ENCODE results near the gene FFAR1.

DNA sequence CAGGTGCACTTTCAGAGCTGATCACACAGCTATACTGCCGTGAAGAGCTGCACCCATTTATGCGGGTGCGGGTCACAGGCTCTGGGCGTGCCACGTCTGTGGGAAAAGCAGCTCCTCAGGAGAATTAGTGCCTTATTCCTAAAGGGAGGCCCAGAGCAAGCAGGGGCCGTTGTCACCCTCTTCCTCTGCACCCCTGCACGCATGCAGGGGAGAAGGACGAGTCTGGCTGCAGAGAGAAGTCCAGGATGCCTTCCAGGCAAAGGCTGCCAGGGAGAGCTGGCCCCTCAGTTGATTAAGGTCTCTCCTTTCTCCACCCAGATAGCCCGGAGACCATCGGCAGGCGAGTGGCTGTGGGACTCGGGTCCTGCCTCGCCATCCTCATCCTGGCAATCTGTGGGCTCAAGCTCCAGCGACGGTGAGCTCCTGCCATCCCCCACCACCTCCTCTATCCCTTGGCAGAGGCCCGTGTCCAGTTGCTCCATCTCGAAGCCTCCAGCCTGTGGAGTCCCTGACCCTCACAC is 3.1 kb upstream of the FFAR1 start:
- TF ChIP-seq POLR2A (IDR thresholded peaks at IDR 0.05; ENCODE audit: control extremely low read depth in 1 of 2, low read depth in 2 of 2, low read length in 2 of 2), result no peak
- TF ChIP-seq EZH2 (IDR thresholded peaks at IDR 0.05; ENCODE audit: low read depth, low read length, severe bottlenecking), result no peak
- TF ChIP-seq, protein P1, sequence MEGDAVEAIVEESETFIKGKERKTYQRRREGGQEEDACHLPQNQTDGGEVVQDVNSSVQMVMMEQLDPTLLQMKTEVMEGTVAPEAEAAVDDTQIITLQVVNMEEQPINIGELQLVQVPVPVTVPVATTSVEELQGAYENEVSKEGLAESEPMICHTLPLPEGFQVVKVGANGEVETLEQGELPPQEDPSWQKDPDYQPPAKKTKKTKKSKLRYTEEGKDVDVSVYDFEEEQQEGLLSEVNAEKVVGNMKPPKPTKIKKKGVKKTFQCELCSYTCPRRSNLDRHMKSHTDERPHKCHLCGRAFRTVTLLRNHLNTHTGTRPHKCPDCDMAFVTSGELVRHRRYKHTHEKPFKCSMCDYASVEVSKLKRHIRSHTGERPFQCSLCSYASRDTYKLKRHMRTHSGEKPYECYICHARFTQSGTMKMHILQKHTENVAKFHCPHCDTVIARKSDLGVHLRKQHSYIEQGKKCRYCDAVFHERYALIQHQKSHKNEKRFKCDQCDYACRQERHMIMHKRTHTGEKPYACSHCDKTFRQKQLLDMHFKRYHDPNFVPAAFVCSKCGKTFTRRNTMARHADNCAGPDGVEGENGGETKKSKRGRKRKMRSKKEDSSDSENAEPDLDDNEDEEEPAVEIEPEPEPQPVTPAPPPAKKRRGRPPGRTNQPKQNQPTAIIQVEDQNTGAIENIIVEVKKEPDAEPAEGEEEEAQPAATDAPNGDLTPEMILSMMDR (IDR thresholded peaks at IDR 0.05; ENCODE audit: control extremely low read depth in 1 of 3, insufficient read depth in 1 of 3, low read depth in 1 of 3, low read length in 3 of 3), result no peak
- no peak for TF ChIP-seq TBP (IDR thresholded peaks at IDR 0.05; ENCODE audit: low read depth, low read length)
- TF ChIP-seq BRCA1 (IDR thresholded peaks at IDR 0.05; ENCODE audit: low read depth, low read length), result no peak
- no peak for TF ChIP-seq EP300 (IDR thresholded peaks at IDR 0.05; ENCODE audit: borderline replicate concordance in 1 of 2, low read depth in 2 of 2, low read length in 2 of 2)
- no peak for TF ChIP-seq POLR2AphosphoS5 (IDR thresholded peaks at IDR 0.05; ENCODE audit: low read depth, low read length)
- no peak for TF ChIP-seq KDM4A (IDR thresholded peaks at IDR 0.05; ENCODE audit: low read depth, low read length, severe bottlenecking)
- TF ChIP-seq KDM1A (IDR thresholded peaks at IDR 0.05; ENCODE audit: borderline replicate concordance, low read length), result no peak
- TF ChIP-seq, protein P2, sequence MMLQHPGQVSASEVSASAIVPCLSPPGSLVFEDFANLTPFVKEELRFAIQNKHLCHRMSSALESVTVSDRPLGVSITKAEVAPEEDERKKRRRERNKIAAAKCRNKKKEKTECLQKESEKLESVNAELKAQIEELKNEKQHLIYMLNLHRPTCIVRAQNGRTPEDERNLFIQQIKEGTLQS (IDR thresholded peaks at IDR 0.05; ENCODE audit: insufficient read depth, low read depth, low read length), result no peak
